HepG2 (cell line): Measurements from ENCODE around the gene SMARCA5. TPM values are rescaled to one million over a fixed set of nuclear protein-coding genes. Genes with fewer than 3 reads are reported as not detected.

Experiments
- GATAD1 ChIP-seq: IDR thresholded peaks from 2 replicates; pipeline ENCODE4 v1.6.1; 2016; ENCODE audit warnings: missing genetic modification reagents, missing compliant biosample characterization
- KDM5B ChIP-seq: sonication (generic); formaldehyde crosslinking; IDR thresholded peaks from 2 replicates; pipeline ENCODE4 v1.4.0; 2020; ENCODE audit warnings: missing genetic modification reagents, mild to moderate bottlenecking, borderline replicate concordance
- MTF2 ChIP-seq: sonication (generic); formaldehyde crosslinking; IDR thresholded peaks from 2 replicates; pipeline ENCODE4 v1.5.0; 2020; ENCODE audit warnings: missing genetic modification reagents, borderline replicate concordance
- MYC ChIP-seq: sonication (generic); formaldehyde crosslinking; IDR thresholded peaks from 2 replicates; pipeline ENCODE4 v1.9.0; 2021; ENCODE audit warnings: missing genetic modification reagents, borderline replicate concordance
- THAP7 ChIP-seq: sonication (generic); formaldehyde crosslinking; IDR thresholded peaks from 2 replicates; pipeline ENCODE4 v1.8.1; 2023; ENCODE audit warnings: mild to moderate bottlenecking, missing genetic modification reagents
- ZNF205 ChIP-seq: IDR thresholded peaks from 2 replicates; pipeline ENCODE4 v1.6.1; 2018; ENCODE audit warnings: missing biosample characterization, missing genetic modification reagents
- ZNF335 ChIP-seq: sonication (generic); formaldehyde crosslinking; IDR thresholded peaks from 2 replicates; pipeline ENCODE4 v1.4.0; 2020; ENCODE audit warnings: missing genetic modification reagents
- ZNF407 ChIP-seq: sonication (generic); formaldehyde crosslinking; IDR thresholded peaks from one replicate; pipeline ENCODE4 v1.5.1; 2020; ENCODE audit warnings: mild to moderate bottlenecking, missing genetic modification reagents; ENCODE audit errors: not compliant biosample characterization
- ZNF572 ChIP-seq: sonication (generic); formaldehyde crosslinking; IDR thresholded peaks from 2 replicates; pipeline ENCODE4 v1.5.1; 2020; ENCODE audit warnings: mild to moderate bottlenecking, missing genetic modification reagents
- polyA plus RNA-seq, 8 experiments: library from polyadenylated mRNA; depleted of rRNA in 3 of 8; stranded (reverse) in 7 of 8; unstranded in 1 of 8; fragments of >200 nt; fragmentation: Illumina TruSeq in 4 of 8; extraction: Trizol in 4 of 8; gene quantifications; 2 replicates each; pipeline versions ENCODE4 v1.2.1 to v1.2.3, GENCODE V29; 2011 to 2016; ENCODE audit warnings: low read depth in 4 of 8, missing spikeins in 1 of 8, mixed read lengths in 1 of 8; ENCODE audit not compliant: insufficient read depth in 1 of 8
- total RNA-seq, 5 experiments: library from RNA; depleted of rRNA; stranded (reverse); fragments of >200 nt; fragmentation: Illumina TruSeq; extraction: Trizol; gene quantifications; 2 replicates each; pipeline ENCODE4 v1.2.3, GENCODE V29; 2016; ENCODE audit warnings: low read depth in 1 of 5
- TF ChIP-seq, protein P1 (sequence below): sonication (generic); formaldehyde crosslinking; IDR thresholded peaks from 2 replicates; pipeline ENCODE4 v1.5.1; 2020; ENCODE audit warnings: missing genetic modification reagents, mild to moderate bottlenecking, borderline replicate concordance
- TF ChIP-seq, protein P2 (sequence below): sonication (generic); formaldehyde crosslinking; IDR thresholded peaks from 2 replicates; pipeline ENCODE4 v1.4.0; 2020; ENCODE audit warnings: missing genetic modification reagents, low read depth, mild to moderate bottlenecking, borderline replicate concordance

SMARCA5 gene
- total and polyA plus RNA-seq, 2 of the 13 experiments (the other 11 are each of a cell fraction or from before 2014, with no cell fraction given), result 7.0 to 37.5 TPM

- TF ChIP-seq THAP7 (CRISPR knock-in tag) (no peak; the same call in 1 of the 2 replicates), ZNF205 (CRISPR knock-in tag) (peak; percentile 47), MYC (CRISPR knock-in tag) (peak; percentile 63; the same call in 1 of the 2 replicates), KDM5B (CRISPR knock-in tag) (peak; percentile 55; the same call in 1 of the 2 replicates), ZNF407 (CRISPR knock-in tag) (peak; percentile 88), GATAD1 (peak; percentile 63), MTF2 (CRISPR knock-in tag) (no peak), ZNF572 (CRISPR knock-in tag) (peak; percentile 50; the same call in 1 of the 2 replicates), ZNF335 (CRISPR knock-in tag) (peak; percentile 73; the same call in 1 of the 2 replicates)
- TF ChIP-seq, protein P1, sequence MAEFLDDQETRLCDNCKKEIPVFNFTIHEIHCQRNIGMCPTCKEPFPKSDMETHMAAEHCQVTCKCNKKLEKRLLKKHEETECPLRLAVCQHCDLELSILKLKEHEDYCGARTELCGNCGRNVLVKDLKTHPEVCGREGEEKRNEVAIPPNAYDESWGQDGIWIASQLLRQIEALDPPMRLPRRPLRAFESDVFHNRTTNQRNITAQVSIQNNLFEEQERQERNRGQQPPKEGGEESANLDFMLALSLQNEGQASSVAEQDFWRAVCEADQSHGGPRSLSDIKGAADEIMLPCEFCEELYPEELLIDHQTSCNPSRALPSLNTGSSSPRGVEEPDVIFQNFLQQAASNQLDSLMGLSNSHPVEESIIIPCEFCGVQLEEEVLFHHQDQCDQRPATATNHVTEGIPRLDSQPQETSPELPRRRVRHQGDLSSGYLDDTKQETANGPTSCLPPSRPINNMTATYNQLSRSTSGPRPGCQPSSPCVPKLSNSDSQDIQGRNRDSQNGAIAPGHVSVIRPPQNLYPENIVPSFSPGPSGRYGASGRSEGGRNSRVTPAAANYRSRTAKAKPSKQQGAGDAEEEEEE (CRISPR knock-in tag), result no peak
- TF ChIP-seq, protein P2, sequence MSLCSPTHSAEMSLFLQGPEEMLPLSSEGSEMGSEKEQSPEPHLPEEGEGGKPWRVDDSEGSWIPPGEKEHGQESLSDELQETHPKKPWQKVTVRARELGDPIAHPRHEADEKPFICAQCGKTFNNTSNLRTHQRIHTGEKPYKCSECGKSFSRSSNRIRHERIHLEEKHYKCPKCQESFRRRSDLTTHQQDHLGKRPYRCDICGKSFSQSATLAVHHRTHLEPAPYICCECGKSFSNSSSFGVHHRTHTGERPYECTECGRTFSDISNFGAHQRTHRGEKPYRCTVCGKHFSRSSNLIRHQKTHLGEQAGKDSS (CRISPR knock-in tag), result 0 out of 2 replicates have a peak, but pooled peaks have one; percentile 28
Observed at GRCh38 chr4:143513314-143514168, at the start of gene SMARCA5 (continued).
